OCI-LY7 (cell line): Measurements from ENCODE around the gene RAC2. TPM values are rescaled to one million over a fixed set of nuclear protein-coding genes. Genes with fewer than 3 reads are reported as not detected.
"Not testable (repeated sequence)": the region's sequence is repeated elsewhere in the genome, so short reads cannot be mapped to it uniquely, and the experiment has no call there.

ENCODE experiments used
- BruUV-seq: library from RNA; stranded (reverse); fragments of 400-500 nt; replicated peaks from 2 replicates; lab custom pipeline; 2021; lab: Mats Ljungman, UMichigan
- CTCF ChIA-PET: fragments of 300-600 bp; sonication (Branson Sonifier 250); formaldehyde crosslinking; loops from one replicate; lab custom pipeline; 2022; ENCODE audit warnings: antibody characterized with exemption; ENCODE audit not compliant: unreplicated experiment; lab: Charles Lee
- POLR2A ChIA-PET: fragments of 300-600 bp; sonication (Branson Sonifier 250); formaldehyde crosslinking; loops from one replicate; lab custom pipeline; 2022; ENCODE audit warnings: antibody characterized with exemption; lab: Charles Lee
- DNase-seq: peaks from one replicate; pipeline ENCODE4 v3.0.0-alpha.2; 2015; ENCODE audit warnings: low spot score
- H2AFZ ChIP-seq: fragments of 200-600 bp; sonication (generic), shearing (Covaris generic); 2 replicates; pipeline ENCODE4 v1.6.1; 2014; ENCODE audit warnings: mild to moderate bottlenecking, antibody characterized with exemption, low read length, moderate library complexity
- H3K27ac ChIP-seq: fragments of 200-600 bp; sonication (generic); 2 replicates; pipeline ENCODE4 v1.5.1; 2014; ENCODE audit warnings: mixed run types, low read depth, mild to moderate bottlenecking, moderate library complexity, low read length, inconsistent platforms; ENCODE audit not compliant: poor library complexity, severe bottlenecking
- H3K36me3 ChIP-seq: fragments of 200-600 bp; sonication (generic); 2 replicates; pipeline ENCODE4 v1.6.1; 2014; ENCODE audit warnings: mild to moderate bottlenecking, antibody characterized with exemption, low read length, moderate library complexity, mixed read lengths; ENCODE audit not compliant: insufficient read depth
- H3K4me1 ChIP-seq: fragments of 200-600 bp; sonication (generic); 2 replicates; pipeline ENCODE4 v1.5.1; 2014; ENCODE audit warnings: mild to moderate bottlenecking, low read length; ENCODE audit not compliant: insufficient read depth, poor library complexity, severe bottlenecking
- H3K4me2 ChIP-seq: fragments of 200-600 bp; sonication (generic); 2 replicates; pipeline ENCODE4 v1.6.1; 2014; ENCODE audit warnings: mild to moderate bottlenecking, low read length
- H3K4me3 ChIP-seq: fragments of 200-600 bp; sonication (generic); 2 replicates; pipeline ENCODE4 v1.5.1; 2014; ENCODE audit warnings: mild to moderate bottlenecking, low read depth, low read length; ENCODE audit not compliant: poor library complexity, severe bottlenecking
- H3K79me2 ChIP-seq: fragments of 200-600 bp; sonication (generic); 2 replicates; pipeline ENCODE4 v1.6.1; 2016; ENCODE audit warnings: low read depth, mild to moderate bottlenecking, low read length, moderate library complexity, mixed read lengths; ENCODE audit not compliant: insufficient read depth
- H3K9me2 ChIP-seq: fragments of 200-600 bp; sonication (generic); 2 replicates; pipeline ENCODE4 v1.6.1; 2016; ENCODE audit warnings: mild to moderate bottlenecking, low read length, mixed read lengths; ENCODE audit not compliant: insufficient read depth
- H3K9me3 ChIP-seq: fragments of 200-600 bp; sonication (generic); 2 replicates; pipeline ENCODE4 v1.6.1; 2014; ENCODE audit warnings: mild to moderate bottlenecking, mixed run types, low read length, mixed read lengths
- H4K20me1 ChIP-seq: fragments of 200-600 bp; sonication (generic); 2 replicates; pipeline ENCODE4 v1.6.1; 2014; ENCODE audit warnings: mild to moderate bottlenecking, antibody characterized with exemption, low read length, moderate library complexity, mixed read lengths; ENCODE audit not compliant: insufficient read depth
- CTCF ChIP-seq: fragments of 200-600 bp; sonication (generic); conservative IDR thresholded peaks from 2 replicates; pipeline ENCODE4 v1.5.1; 2014; ENCODE audit warnings: mild to moderate bottlenecking, antibody characterized with exemption, low read length, moderate library complexity, mixed read lengths
- EZH2phosphoT487 ChIP-seq: fragments of 200-600 bp; sonication (generic); IDR thresholded peaks from 2 replicates; pipeline ENCODE4 v1.6.1; 2018; ENCODE audit warnings: low read depth, borderline replicate concordance, mild to moderate bottlenecking, mixed run types, antibody characterized with exemption, low read length, moderate library complexity, mixed read lengths
- intact Hi-C: fragments of 100-400 bp; cut with micrococcal nuclease; formaldehyde crosslinking; loops from one replicate; pipeline ENCODE4 v1.10.0; 2022; ENCODE audit not compliant: unreplicated experiment
- total RNA-seq, 2 experiments: library from RNA; depleted of rRNA in 1 of 2; stranded (reverse); fragments of >200 nt in 1 of 2; shearing (Covaris generic) in 1 of 2; gene quantifications; 2 replicates each; pipeline ENCODE4 v1.2.3, GENCODE V29; 2014 to 2022

RAC2 gene
- total RNA-seq, 2 experiments from 2014 or later = 142 to 321 TPM

GRCh38 chr22:37254209-37254866, 10.3 kb upstream of the RAC2 start:
- Histone ChIP-seq H3K4me2 (no peak overlapping the region), H3K9me3 (no peaks in the 10 kb centered on the region), H3K27ac (no peak overlapping the region), H3K4me3 (no peak overlapping the region), H3K79me2 (no peaks in the 10 kb centered on the region), H4K20me1 (no peaks in the 10 kb centered on the region), H3K4me1 (peaks cover 32% of the 10 kb centered on the region), H3K9me2 (no peaks in the 10 kb centered on the region), H3K36me3 (no peaks in the 10 kb centered on the region), H2AFZ (no peak overlapping the region)
- ChIA-PET POLR2A (interaction anchor here (0.6 kb wide), 1 partner anchor 188 kb away, joined by 3 read pairs; no protein-coding TSS in a partner anchor), CTCF (no interaction called here)
- TF ChIP-seq EZH2phosphoT487 (no peak), CTCF (no peak)
- no TSS peak for BruUV-seq
- DNase-seq = no peak
- intact Hi-C loops = no loop called here

- no peak for DNase-seq
- Histone ChIP-seq H3K4me3 (no peak overlapping the region), H3K4me1 (peaks cover 32% of the 10 kb centered on the region), H3K36me3 (no peaks in the 10 kb centered on the region), H2AFZ (peak overlapping the region; percentile 58; the same call in 1 of the 2 replicates), H3K79me2 (no peaks in the 10 kb centered on the region), H3K27ac (no peak overlapping the region), H3K9me2 (no peaks in the 10 kb centered on the region), H3K4me2 (peak overlapping the region; percentile 44), H3K9me3 (no peaks in the 10 kb centered on the region), H4K20me1 (no peaks in the 10 kb centered on the region)
- ChIA-PET CTCF (no interaction called here), POLR2A (no interaction called here)
- BruUV-seq = no TSS peak
- TF ChIP-seq EZH2phosphoT487 (no peak), CTCF (peak; percentile 63; the same call in 1 of the 2 replicates)
- intact Hi-C loops = no loop called here
These were observed 9.1 kb upstream of the RAC2 start for GRCh38 chr22:37253126-37253660.

GRCh38 chr22:37251836-37252235, 7.8 kb upstream of the RAC2 start:
- H3K9me3 ChIP-seq, H4K20me1 ChIP-seq, intact Hi-C loops, H3K79me2 ChIP-seq, H3K27ac ChIP-seq, H3K4me2 ChIP-seq, BruUV-seq, H3K4me3 ChIP-seq, DNase-seq, H3K9me2 ChIP-seq, H3K36me3 ChIP-seq, H2AFZ ChIP-seq, CTCF ChIA-PET: not testable (repeated sequence)
- peaks cover 37% of the 10 kb centered on the region for H3K4me1 ChIP-seq
- POLR2A ChIA-PET = interaction anchor here (0.7 to 1.0 kb wide), 2 partner anchors 9 to 322 kb away, joined by 3 to 10 read pairs; no protein-coding TSS in a partner anchor
